NB4 (cell line): Measurements from ENCODE around the gene F11R.

Source experiments
- DNase-seq: peaks from one replicate; pipeline ENCODE4 v3.0.0; 2010; ENCODE audit warnings: low read depth
- H3K4me3 ChIP-seq: one replicate; pipeline ENCODE4 v1.5.1; 2011; ENCODE audit warnings: mild to moderate bottlenecking, low read depth, low read length, moderate library complexity
- MYC ChIP-seq: IDR thresholded peaks from 2 replicates; pipeline ENCODE4 v1.6.1; 2011; ENCODE audit warnings: low read depth, low read length
- POLR2A ChIP-seq: IDR thresholded peaks from 2 replicates; pipeline ENCODE4 v1.6.1; 2011; ENCODE audit warnings: mild to moderate bottlenecking; ENCODE audit not compliant: insufficient read length; ENCODE audit errors: extremely low read depth
- TF ChIP-seq, protein P1 (sequence below): IDR thresholded peaks from 2 replicates; pipeline ENCODE4 v1.6.1; 2011; ENCODE audit warnings: low read depth, low read length
- TF ChIP-seq, protein P2 (sequence below): IDR thresholded peaks from one replicate; pipeline ENCODE4 v1.5.1; 2012; ENCODE audit warnings: low read depth, low read length

Gene F11R

DNA sequence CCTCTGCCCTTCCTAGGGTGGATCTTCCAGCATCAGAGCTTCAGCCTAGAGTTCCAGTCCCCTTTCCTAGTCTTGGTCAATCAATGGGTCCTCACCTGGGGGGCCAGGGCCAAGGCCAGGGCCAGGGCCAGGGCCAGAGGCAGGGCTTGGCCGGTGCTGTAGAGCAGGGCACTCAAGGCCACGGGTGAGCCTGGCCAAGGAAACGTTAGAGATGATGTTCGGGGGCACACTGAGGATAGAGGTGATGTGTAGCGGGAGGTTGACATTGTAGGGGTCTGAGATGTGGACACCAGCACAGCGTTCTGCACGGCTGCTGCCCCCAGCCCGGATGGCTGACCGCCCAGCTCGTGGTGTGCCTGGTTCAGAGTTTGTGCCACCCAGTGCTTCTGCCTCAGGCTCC lies 30.3 kb upstream of the F11R start:
- no peak for DNase-seq
- TF ChIP-seq, protein P1, sequence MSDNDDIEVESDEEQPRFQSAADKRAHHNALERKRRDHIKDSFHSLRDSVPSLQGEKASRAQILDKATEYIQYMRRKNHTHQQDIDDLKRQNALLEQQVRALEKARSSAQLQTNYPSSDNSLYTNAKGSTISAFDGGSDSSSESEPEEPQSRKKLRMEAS, result no peak
- TF ChIP-seq, protein P2, sequence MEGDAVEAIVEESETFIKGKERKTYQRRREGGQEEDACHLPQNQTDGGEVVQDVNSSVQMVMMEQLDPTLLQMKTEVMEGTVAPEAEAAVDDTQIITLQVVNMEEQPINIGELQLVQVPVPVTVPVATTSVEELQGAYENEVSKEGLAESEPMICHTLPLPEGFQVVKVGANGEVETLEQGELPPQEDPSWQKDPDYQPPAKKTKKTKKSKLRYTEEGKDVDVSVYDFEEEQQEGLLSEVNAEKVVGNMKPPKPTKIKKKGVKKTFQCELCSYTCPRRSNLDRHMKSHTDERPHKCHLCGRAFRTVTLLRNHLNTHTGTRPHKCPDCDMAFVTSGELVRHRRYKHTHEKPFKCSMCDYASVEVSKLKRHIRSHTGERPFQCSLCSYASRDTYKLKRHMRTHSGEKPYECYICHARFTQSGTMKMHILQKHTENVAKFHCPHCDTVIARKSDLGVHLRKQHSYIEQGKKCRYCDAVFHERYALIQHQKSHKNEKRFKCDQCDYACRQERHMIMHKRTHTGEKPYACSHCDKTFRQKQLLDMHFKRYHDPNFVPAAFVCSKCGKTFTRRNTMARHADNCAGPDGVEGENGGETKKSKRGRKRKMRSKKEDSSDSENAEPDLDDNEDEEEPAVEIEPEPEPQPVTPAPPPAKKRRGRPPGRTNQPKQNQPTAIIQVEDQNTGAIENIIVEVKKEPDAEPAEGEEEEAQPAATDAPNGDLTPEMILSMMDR, result no peak
- TF ChIP-seq MYC (no peak), POLR2A (no peak)
- H3K4me3 ChIP-seq, result no peak overlapping the region

DNA sequence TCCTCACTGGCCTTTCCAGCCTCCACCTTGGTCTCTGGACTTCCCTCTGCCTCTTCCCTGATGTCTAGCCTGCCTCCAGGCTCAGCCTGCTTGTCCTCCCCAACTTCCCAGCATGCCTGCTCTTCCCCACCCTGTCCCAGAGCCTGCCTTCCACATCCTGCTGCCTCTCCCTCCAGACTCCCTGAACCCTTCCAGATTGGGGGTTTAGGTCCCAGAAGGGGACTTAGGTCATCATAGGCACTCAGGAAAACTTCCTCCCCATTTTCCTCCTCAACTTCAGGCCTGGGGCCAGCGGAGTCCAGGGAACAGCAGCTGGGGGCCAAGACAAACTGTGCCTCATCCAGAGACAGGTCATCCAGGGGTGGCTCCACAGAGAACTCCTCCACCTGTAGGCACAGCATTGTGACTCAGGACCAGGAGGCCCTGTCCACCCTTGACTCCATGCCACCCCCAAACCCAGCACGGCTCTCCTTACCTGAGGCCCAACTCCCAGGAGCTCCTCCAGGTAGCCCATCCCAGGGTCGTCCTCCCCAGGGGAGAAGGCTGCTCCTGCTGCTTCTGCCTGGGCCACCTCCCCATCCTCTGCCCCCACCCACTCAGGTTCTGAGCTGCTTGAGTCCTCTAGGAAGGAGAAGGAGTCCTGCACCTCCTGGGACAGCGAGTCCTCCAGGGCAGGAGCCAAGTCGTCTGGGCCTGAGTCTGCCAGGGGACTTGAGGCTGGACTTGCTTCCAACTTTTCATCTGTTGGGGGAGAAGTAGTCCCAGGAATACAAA lies 28.2 kb upstream of the F11R start:
- TF ChIP-seq, protein P1, result no peak
- TF ChIP-seq, protein P2, result no peak
- TF ChIP-seq POLR2A (no peak), MYC (no peak)
- no peak for DNase-seq
- H3K4me3 ChIP-seq, result no peak overlapping the region

DNA sequence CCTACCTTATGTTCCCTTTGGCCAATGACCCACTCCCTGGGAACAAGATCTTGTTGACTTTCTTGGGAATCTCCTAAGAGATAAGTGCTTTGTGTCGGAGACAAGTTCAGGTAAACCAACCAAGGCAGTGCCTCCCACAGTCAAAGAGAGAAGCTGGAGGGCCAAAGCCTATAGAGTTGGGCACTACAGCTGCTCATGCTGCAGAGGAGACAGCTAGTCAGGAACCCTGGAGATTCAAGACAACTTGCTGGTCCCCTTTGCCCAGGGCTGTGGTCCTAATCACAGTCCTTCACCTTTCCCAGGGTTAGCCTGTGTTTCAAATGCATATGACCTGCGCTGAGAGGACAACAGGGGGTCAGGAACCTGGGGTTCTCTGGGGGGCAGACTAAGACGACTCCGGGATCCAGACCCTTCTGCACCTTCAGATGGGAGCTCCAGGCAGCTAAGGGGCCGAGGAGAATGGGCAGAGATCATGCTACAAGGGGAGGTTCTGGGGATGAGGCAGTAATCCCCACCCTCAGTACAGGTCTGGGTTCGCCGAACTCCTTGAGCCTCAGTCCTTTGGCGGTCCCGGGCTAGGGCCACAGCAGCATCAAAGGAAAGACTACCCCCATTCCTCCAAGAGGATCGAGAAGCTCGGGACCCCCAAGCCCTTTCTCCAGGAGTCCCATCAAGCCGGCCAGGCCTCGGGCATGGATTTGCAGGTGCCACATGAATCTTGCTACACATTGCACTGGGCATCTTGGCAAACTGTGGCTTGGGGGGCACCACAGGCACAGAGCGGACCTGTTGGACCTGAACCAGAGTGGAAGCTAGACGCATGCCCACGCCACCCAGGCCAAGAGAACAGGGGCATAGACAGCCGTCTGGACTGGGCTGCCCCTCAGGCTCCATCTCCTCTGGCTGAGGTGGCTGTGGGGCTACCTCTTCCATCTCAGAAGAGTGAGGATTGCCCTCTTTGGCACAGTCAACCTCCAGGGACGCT lies 26.8 kb upstream of the F11R start:
- H3K4me3 ChIP-seq, result no peak overlapping the region
- TF ChIP-seq, protein P2, result no peak
- DNase-seq, result no peak

DNA sequence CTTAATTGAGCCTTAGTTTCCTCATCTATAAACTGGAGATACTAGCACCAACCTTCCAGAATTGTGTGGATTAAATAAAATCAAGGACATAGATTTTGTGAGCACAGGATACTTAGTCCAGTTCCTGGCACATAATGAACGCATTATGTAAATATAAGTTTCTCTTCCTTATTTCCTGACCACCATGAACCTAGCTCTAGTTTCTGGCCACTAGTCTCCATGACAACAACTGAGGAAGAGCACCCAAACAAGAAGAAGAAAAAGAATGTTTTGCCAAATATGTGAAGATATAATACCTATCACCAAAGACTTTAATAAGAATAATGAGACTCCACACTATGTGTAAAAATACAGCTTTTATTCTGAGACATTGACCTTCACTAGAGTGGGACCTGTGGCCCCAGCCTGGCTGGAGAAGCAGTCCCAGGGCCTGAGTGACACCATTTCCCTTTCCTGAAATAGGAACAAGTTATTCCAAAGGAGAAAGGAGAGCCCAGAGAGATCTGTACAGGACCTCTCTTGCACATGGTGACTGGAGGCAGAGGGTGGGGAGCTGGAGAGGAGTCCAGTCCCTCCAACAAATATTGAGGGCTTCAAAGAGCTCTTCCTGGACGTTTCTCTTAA lies 25.8 kb upstream of the F11R start:
- H3K4me3 ChIP-seq, result peak overlapping the region; percentile 78
- DNase-seq, result peak; percentile 56
- TF ChIP-seq, protein P2, result no peak
- TF ChIP-seq, protein P1, result no peak
- TF ChIP-seq POLR2A, result no peak
- no peak for TF ChIP-seq MYC

DNA sequence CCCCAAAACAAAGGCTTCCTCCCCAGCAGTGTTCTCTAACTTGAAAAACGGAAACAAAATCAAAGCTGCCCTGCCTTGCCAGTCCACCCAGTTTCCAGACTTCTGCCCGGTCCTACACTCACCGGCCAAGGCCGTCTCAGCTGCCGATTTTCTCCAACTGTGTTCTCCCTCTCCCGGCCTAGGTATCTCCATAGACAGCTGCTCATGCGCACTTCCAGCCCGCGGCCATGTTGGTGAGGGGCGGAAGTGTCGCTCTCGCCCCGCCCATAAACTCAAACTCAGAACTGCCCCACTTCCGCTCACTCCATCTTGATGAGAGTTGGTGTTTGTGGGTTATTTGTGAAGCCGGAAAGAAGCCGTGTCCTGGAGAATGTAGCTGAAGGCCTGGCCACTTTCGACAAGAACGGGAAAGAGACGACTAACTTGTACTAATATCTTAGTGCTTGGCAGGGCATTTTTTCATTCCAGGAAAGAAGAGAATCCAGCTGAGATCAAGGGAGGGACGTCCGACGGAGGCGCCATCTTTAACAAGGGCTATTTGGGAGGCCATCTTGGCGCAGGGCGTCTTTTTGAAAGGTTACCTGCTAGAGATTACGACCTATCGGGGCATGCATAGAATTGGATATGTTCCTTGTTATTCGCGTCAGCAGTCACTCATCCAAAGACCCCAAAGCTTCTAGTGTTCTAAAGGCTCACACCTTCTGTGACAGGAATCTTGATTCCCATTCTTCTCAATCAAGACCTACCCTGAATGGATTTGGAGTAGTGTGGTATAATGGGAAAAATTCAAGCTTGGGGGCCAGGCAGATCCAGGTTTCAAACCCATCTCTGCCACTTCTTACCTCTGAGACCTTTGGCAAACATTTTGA lies 25.0 kb upstream of the F11R start, which contains the start of gene USF1:
Gene USF1 (minus strand): TSS at position 242 of the 869 bp plus-strand sequence. CDS start 2,702 bp downstream, outside the sequence.
- TF ChIP-seq, protein P1, result peak; percentile 4
- TF ChIP-seq MYC, result peak; percentile 60
- TF ChIP-seq, protein P2, result no peak
- TF ChIP-seq POLR2A, result peak; percentile 76
- peak within 1 kb of the TSS; percentile 78 for H3K4me3 ChIP-seq
- DNase-seq, result peak; percentile 96
